Measurements from ENCODE around the gene CCT4. TPM values are rescaled to one million over a fixed set of nuclear protein-coding genes. Genes with fewer than 3 reads are reported as not detected.

The CCT4 gene
- total RNA-seq, 1 donor from 2014 or later, result 213 TPM

GRCh38 chr2:61822255-61822654, 66.2 kb downstream of the CCT4 start:
- intact Hi-C loops (cut with micrococcal nuclease), result no loop called here

Other genes with a start within 250 kb of the CCT4 start
- gene FAM161A, start 34.6 kb downstream of the CCT4 start, total RNA-seq, result 3.5 and 3.7 TPM in 2 replicates
- gene COMMD1, start 17.0 kb upstream of the CCT4 start, total RNA-seq, result 30.4 and 30.6 TPM in 2 replicates